Measurements from ENCODE around the gene FAM170B. TPM values are rescaled to one million over a fixed set of nuclear protein-coding genes. Genes with fewer than 3 reads are reported as not detected.

FAM170B gene
- total and polyA plus RNA-seq, 3 donors from 2014 or later, result 1.2 to 11.7 (median 10.5) TPM

- Histone ChIP-seq H3K4me3 (peak overlapping the region in 1 of 2 donors; percentile 4), H3K4me1 (no peaks in the 10 kb centered on the region), H3K9me3 (no peaks in the 10 kb centered on the region), H3K27ac (no peak overlapping the region), H3K36me3 (ENCODE audit: low read depth, missing control alignments) (no peaks in the 10 kb centered on the region), H3K27me3 (no peaks in the 10 kb centered on the region)
- TF ChIP-seq CTCF (IDR thresholded peaks at IDR 0.05) (no peak), POLR2A (IDR thresholded peaks at IDR 0.05) (no peak)
- WGBS, 2 donors, result 23 to 56% methylated on average over 7 to 36 of the region's 37 CpGs
- DNase-seq, result no peak
- intact Hi-C loops (cut with DNase I; ENCODE audit: low total_unique reads), result no loop called here
These were observed 2.1 kb downstream of the FAM170B start for GRCh38 chr10:49131507-49132361.

- H3K4me3 ChIP-seq, result no peak overlapping the region
These were observed 4.4 kb downstream of the FAM170B start for GRCh38 chr10:49129376-49129775.

GRCh38 chr10:49128854-49129253 lies 5.0 kb downstream of the FAM170B start:
- H3K27me3 ChIP-seq, result no peaks in the 10 kb centered on the region
- no peak overlapping the region for H3K4me3 ChIP-seq
- 84 to 89% methylated on average over 4 of the region's 4 CpGs for WGBS, 2 donors
- H3K4me1 ChIP-seq, result no peaks in the 10 kb centered on the region
- no peak overlapping the region for H3K27ac ChIP-seq
- H3K9me3 ChIP-seq, result no peaks in the 10 kb centered on the region
- no peak for TF ChIP-seq CTCF (IDR thresholded peaks at IDR 0.05)
- no peak for TF ChIP-seq POLR2A (IDR thresholded peaks at IDR 0.05)
- intact Hi-C loops (cut with DNase I; ENCODE audit: low total_unique reads), result no loop called here
- H3K36me3 ChIP-seq (ENCODE audit: low read depth, missing control alignments), result no peaks in the 10 kb centered on the region
- DNase-seq, result no peak

More at GRCh38 chr10:49129376-49129775, 4.4 kb downstream of the FAM170B start:
- no peak overlapping the region for H3K27ac ChIP-seq
- H3K9me3 ChIP-seq, result no peaks in the 10 kb centered on the region
- intact Hi-C loops (cut with DNase I; ENCODE audit: low total_unique reads), result no loop called here
- no peaks in the 10 kb centered on the region for H3K36me3 ChIP-seq (ENCODE audit: low read depth, missing control alignments)
- DNase-seq, result no peak
- no peaks in the 10 kb centered on the region for H3K4me1 ChIP-seq
- H3K27me3 ChIP-seq, result no peaks in the 10 kb centered on the region
- 96 to 100% methylated on average over 1 of the region's 1 CpG for WGBS, 2 donors
- TF ChIP-seq POLR2A (IDR thresholded peaks at IDR 0.05) (no peak), CTCF (IDR thresholded peaks at IDR 0.05) (no peak)

- Histone ChIP-seq H3K27me3 (no peaks in the 10 kb centered on the region), H3K9me3 (no peaks in the 10 kb centered on the region), H3K27ac (no peak overlapping the region), H3K4me1 (no peaks in the 10 kb centered on the region), H3K4me3 (no peak overlapping the region), H3K36me3 (ENCODE audit: low read depth, missing control alignments) (no peaks in the 10 kb centered on the region)
- no peak for DNase-seq
- TF ChIP-seq CTCF (IDR thresholded peaks at IDR 0.05) (no peak), POLR2A (IDR thresholded peaks at IDR 0.05) (no peak)
- intact Hi-C loops (cut with DNase I; ENCODE audit: low total_unique reads), result no loop called here
- WGBS, 2 donors, result 83 to 84% methylated on average over 7 of the region's 7 CpGs
These were observed 9.6 kb downstream of the FAM170B start for GRCh38 chr10:49123981-49124950.

All from testis (tissue), 3 donors.